Parathyroid adenoma (tissue), 2 donors: Measurements from ENCODE around the gene NMNAT2.

Experiments used
- H2AFZ ChIP-seq: fragments of 300-600 bp; sonication (generic); one replicate; pipeline ENCODE4 v1.7.0; 2017; ENCODE audit warnings: antibody characterized with exemption, mild to moderate bottlenecking
- H3K27ac ChIP-seq: fragments of 300-600 bp; sonication (generic); one replicate; pipeline ENCODE4 v1.7.0; 2017
- H3K27me3 ChIP-seq: fragments of 300-600 bp; sonication (generic); one replicate; pipeline ENCODE4 v1.7.0; 2017; ENCODE audit warnings: low read length; ENCODE audit not compliant: control insufficient read depth, insufficient read depth
- H3K36me3 ChIP-seq: fragments of 300-600 bp; sonication (generic); one replicate; pipeline ENCODE4 v1.7.0; 2017; ENCODE audit warnings: low read length; ENCODE audit not compliant: control insufficient read depth, insufficient read depth
- H3K4me1 ChIP-seq: fragments of 300-600 bp; sonication (generic); one replicate; pipeline ENCODE4 v1.7.0; 2017; ENCODE audit warnings: control low read depth
- H3K4me2 ChIP-seq: fragments of 300-600 bp; sonication (generic); one replicate; pipeline ENCODE4 v1.7.0; 2017; ENCODE audit warnings: low read length
- H3K4me3 ChIP-seq: fragments of 300-600 bp; sonication (generic); one replicate; pipeline ENCODE4 v1.7.0; 2017; ENCODE audit warnings: low read depth, low read length
- H3K79me2 ChIP-seq: fragments of 300-600 bp; sonication (generic); one replicate; pipeline ENCODE4 v1.7.0; 2017; ENCODE audit warnings: control low read depth
- H3K9ac ChIP-seq: fragments of 300-600 bp; sonication (generic); one replicate; pipeline ENCODE4 v1.7.0; 2017; ENCODE audit warnings: mild to moderate bottlenecking
- H3K9me3 ChIP-seq: fragments of 300-600 bp; sonication (generic); one replicate; pipeline ENCODE4 v1.7.0; 2017; ENCODE audit warnings: low read length; ENCODE audit not compliant: control insufficient read depth
- TF ChIP-seq, protein P1 (sequence below): fragments of 300-600 bp; sonication (generic); IDR thresholded peaks from one replicate; pipeline ENCODE4 v1.7.0; 2017; ENCODE audit warnings: antibody characterized with exemption, mild to moderate bottlenecking
- donor health status: primary hyperparathyroidism.

Gene NMNAT2

DNA sequence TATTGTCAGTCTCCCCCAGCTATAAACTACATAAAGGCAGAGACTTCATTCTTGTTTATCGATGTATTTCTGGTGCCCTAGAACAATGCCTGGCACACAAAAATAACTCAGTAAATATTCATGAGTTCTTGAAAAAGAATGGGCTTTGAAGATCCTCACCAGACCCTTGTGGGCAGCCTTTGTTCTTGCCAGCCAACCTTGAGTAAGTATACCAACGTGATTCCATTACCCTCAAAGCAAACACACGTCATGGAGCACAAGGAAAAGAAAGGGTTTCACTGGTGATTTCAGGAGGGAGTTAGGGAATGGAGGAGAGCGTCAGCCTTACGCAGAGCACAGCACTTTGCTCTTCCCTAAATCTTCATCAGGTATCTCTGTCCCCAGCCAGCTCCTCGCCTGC is 29.4 kb downstream of the NMNAT2 start:
- H3K9ac ChIP-seq, result no peak overlapping the region
- TF ChIP-seq, protein P1, sequence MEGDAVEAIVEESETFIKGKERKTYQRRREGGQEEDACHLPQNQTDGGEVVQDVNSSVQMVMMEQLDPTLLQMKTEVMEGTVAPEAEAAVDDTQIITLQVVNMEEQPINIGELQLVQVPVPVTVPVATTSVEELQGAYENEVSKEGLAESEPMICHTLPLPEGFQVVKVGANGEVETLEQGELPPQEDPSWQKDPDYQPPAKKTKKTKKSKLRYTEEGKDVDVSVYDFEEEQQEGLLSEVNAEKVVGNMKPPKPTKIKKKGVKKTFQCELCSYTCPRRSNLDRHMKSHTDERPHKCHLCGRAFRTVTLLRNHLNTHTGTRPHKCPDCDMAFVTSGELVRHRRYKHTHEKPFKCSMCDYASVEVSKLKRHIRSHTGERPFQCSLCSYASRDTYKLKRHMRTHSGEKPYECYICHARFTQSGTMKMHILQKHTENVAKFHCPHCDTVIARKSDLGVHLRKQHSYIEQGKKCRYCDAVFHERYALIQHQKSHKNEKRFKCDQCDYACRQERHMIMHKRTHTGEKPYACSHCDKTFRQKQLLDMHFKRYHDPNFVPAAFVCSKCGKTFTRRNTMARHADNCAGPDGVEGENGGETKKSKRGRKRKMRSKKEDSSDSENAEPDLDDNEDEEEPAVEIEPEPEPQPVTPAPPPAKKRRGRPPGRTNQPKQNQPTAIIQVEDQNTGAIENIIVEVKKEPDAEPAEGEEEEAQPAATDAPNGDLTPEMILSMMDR, result no peak
- H3K79me2 ChIP-seq, result no peaks in the 10 kb centered on the region
- no peaks in the 10 kb centered on the region for H3K27me3 ChIP-seq
- H3K4me2 ChIP-seq, result no peak overlapping the region
- no peak overlapping the region for H3K4me3 ChIP-seq
- peaks cover 4% of the 10 kb centered on the region for H3K4me1 ChIP-seq
- H3K36me3 ChIP-seq, result no peaks in the 10 kb centered on the region
- H3K9me3 ChIP-seq, result no peaks in the 10 kb centered on the region
- no peak overlapping the region for H2AFZ ChIP-seq
- H3K27ac ChIP-seq, result no peak overlapping the region

DNA sequence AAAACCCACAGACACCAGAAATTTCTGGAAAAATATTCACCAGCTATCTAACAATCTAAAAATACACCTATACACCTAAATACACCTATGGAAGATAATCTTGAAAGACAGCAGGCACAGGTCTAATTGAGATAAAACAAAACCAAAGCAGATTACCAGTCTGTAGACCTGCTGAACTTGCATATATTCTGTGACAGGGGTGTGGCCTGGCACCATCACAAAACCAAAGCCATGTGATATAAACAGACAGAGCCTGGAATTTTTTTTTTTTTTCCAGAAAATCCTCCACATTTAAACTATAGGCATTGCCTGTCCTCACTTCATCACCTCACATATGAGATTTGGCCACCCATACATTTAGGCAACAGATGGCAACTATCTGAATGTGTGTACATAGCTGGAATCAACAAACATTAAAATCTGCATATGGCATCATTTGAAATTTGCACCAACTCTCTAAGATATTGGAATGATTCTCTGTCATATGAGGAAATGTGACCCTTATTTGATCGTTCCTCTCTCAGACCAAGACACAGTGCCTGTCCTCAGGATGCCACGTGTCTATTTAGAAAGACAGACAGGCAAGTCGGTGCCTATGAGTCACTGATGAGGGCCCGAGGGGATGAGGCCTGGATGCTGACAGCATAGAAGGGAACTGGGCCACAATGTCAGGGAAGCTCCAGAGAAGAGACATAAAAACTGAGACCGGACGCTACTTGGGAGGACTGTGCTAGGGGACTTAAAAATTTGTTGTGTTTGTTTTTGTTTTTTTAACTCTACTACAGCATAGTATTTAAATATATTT is 32.6 kb downstream of the NMNAT2 start:
- Histone ChIP-seq H3K27ac (no peak overlapping the region), H3K27me3 (no peaks in the 10 kb centered on the region), H3K9me3 (no peaks in the 10 kb centered on the region), H3K36me3 (no peaks in the 10 kb centered on the region), H3K4me3 (no peak overlapping the region), H3K4me2 (no peak overlapping the region), H2AFZ (no peak overlapping the region), H3K4me1 (peaks cover 4% of the 10 kb centered on the region), H3K79me2 (no peaks in the 10 kb centered on the region), H3K9ac (no peak overlapping the region)
- TF ChIP-seq, protein P1, result no peak

DNA sequence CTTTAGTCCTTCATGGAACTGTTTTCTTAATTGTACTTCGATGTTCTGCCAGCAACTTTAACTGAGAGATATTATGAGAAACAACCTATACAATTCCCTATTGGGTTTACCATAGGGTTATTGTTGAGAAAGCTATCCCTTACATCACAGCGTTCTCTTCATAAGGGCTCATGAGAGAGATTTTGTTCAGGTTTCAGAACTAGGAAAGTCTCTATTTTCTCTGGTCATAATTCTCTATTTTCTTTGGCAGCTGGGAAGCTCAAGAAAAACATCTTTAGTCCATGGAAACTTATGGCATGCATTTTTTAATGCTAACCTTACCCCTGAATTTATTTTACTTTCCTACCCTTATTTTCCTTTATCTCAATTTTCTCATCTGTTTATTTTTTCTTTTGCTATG is 38.2 kb downstream of the NMNAT2 start:
- no peak overlapping the region for H3K9ac ChIP-seq
- peaks cover 3% of the 10 kb centered on the region for H3K4me1 ChIP-seq
- H3K4me2 ChIP-seq, result no peak overlapping the region
- H3K27ac ChIP-seq, result no peak overlapping the region
- peaks cover 5% of the 10 kb centered on the region for H3K79me2 ChIP-seq
- H3K27me3 ChIP-seq, result no peaks in the 10 kb centered on the region
- no peaks in the 10 kb centered on the region for H3K36me3 ChIP-seq
- TF ChIP-seq, protein P1, result no peak
- H3K4me3 ChIP-seq, result no peak overlapping the region
- no peak overlapping the region for H2AFZ ChIP-seq
- H3K9me3 ChIP-seq, result no peaks in the 10 kb centered on the region

- Histone ChIP-seq H3K36me3 (no peaks in the 10 kb centered on the region), H3K79me2 (peaks cover 5% of the 10 kb centered on the region), H3K4me1 (peaks cover under 1% of the 10 kb centered on the region), H3K9me3 (no peaks in the 10 kb centered on the region), H3K4me3 (no peak overlapping the region), H3K9ac (no peak overlapping the region), H3K4me2 (no peak overlapping the region), H3K27me3 (no peaks in the 10 kb centered on the region), H2AFZ (no peak overlapping the region), H3K27ac (no peak overlapping the region)
- TF ChIP-seq, protein P1, result no peak
Measured at GRCh38 chr1:183375381-183375780, 42.8 kb downstream of the NMNAT2 start.

DNA sequence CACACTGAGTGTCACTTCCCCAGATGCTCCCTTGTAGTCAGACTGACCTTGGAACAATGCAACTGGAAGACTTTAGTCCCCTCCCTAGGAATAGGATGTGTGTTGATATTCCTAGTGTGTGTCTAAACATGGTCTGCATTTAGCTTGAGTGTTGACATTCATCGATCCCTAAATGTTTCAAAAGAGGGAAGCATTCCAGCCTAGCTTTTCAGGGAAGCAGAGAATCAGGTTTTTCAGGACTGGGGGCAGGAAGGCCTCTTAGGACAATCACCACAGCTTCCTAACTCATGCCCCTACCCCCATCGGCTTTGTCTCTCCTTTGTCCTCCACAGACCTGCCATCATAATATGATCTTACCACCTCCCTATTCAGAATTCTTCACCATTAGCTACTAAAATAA is 43.4 kb downstream of the NMNAT2 start:
- Histone ChIP-seq H3K9ac (no peak overlapping the region), H3K4me1 (no peaks in the 10 kb centered on the region), H3K9me3 (no peaks in the 10 kb centered on the region), H3K27me3 (no peaks in the 10 kb centered on the region), H3K79me2 (peaks cover 5% of the 10 kb centered on the region), H3K36me3 (no peaks in the 10 kb centered on the region), H2AFZ (no peak overlapping the region), H3K4me2 (no peak overlapping the region), H3K27ac (no peak overlapping the region), H3K4me3 (no peak overlapping the region)
- TF ChIP-seq, protein P1, result no peak
